ENCODE results near the gene NXPH1. TPM values are rescaled to one million over a fixed set of nuclear protein-coding genes. Genes with fewer than 3 reads are reported as not detected.

Gene NXPH1
- total and polyA plus RNA-seq, 2 experiments from 2014 or later, result 0.45 to 3.0 TPM

DNA sequence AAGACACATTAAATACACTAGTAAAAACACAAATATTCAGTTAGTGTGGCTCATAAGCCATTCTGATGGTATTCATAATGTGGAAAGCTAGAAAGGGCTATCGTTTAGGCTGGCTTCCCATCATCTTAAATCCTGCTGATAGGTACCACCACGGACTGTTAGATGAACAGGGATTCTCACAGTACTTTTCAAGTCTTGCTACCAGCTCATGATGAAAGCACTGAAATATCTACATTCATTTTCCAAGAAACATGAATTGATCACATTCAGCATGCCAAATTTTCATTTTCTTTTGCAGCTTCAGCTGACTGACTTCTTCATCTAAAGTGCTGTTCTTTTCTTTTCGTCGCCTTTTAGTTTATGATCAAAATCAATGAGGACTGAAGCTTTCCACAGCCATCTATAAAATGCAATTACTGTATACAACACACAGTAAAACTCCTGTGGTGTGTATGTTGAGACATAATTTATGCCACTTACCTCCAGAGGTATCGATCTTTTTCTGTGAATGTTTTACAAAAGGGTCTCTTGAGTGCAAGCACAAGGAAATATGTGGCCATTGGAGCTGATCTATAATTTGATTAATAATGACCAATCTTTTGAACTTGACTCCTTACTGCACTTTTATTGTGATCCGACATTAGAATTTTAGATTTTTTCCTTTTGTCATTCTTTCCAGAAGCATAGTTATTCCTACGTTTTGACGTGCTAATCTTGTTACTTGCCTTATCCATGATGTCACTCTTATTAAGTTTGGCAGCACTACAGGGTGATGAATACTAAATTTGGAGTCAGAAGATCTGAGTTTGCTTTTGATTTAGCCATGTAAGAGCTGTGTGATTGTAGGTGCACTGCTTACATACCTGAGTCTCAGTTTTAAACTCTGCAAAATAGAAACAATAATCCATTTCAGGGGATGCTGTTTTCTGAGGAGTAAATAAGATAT, 58.4 kb downstream of the NXPH1 start (continued):
- TF ChIP-seq, protein P1, sequence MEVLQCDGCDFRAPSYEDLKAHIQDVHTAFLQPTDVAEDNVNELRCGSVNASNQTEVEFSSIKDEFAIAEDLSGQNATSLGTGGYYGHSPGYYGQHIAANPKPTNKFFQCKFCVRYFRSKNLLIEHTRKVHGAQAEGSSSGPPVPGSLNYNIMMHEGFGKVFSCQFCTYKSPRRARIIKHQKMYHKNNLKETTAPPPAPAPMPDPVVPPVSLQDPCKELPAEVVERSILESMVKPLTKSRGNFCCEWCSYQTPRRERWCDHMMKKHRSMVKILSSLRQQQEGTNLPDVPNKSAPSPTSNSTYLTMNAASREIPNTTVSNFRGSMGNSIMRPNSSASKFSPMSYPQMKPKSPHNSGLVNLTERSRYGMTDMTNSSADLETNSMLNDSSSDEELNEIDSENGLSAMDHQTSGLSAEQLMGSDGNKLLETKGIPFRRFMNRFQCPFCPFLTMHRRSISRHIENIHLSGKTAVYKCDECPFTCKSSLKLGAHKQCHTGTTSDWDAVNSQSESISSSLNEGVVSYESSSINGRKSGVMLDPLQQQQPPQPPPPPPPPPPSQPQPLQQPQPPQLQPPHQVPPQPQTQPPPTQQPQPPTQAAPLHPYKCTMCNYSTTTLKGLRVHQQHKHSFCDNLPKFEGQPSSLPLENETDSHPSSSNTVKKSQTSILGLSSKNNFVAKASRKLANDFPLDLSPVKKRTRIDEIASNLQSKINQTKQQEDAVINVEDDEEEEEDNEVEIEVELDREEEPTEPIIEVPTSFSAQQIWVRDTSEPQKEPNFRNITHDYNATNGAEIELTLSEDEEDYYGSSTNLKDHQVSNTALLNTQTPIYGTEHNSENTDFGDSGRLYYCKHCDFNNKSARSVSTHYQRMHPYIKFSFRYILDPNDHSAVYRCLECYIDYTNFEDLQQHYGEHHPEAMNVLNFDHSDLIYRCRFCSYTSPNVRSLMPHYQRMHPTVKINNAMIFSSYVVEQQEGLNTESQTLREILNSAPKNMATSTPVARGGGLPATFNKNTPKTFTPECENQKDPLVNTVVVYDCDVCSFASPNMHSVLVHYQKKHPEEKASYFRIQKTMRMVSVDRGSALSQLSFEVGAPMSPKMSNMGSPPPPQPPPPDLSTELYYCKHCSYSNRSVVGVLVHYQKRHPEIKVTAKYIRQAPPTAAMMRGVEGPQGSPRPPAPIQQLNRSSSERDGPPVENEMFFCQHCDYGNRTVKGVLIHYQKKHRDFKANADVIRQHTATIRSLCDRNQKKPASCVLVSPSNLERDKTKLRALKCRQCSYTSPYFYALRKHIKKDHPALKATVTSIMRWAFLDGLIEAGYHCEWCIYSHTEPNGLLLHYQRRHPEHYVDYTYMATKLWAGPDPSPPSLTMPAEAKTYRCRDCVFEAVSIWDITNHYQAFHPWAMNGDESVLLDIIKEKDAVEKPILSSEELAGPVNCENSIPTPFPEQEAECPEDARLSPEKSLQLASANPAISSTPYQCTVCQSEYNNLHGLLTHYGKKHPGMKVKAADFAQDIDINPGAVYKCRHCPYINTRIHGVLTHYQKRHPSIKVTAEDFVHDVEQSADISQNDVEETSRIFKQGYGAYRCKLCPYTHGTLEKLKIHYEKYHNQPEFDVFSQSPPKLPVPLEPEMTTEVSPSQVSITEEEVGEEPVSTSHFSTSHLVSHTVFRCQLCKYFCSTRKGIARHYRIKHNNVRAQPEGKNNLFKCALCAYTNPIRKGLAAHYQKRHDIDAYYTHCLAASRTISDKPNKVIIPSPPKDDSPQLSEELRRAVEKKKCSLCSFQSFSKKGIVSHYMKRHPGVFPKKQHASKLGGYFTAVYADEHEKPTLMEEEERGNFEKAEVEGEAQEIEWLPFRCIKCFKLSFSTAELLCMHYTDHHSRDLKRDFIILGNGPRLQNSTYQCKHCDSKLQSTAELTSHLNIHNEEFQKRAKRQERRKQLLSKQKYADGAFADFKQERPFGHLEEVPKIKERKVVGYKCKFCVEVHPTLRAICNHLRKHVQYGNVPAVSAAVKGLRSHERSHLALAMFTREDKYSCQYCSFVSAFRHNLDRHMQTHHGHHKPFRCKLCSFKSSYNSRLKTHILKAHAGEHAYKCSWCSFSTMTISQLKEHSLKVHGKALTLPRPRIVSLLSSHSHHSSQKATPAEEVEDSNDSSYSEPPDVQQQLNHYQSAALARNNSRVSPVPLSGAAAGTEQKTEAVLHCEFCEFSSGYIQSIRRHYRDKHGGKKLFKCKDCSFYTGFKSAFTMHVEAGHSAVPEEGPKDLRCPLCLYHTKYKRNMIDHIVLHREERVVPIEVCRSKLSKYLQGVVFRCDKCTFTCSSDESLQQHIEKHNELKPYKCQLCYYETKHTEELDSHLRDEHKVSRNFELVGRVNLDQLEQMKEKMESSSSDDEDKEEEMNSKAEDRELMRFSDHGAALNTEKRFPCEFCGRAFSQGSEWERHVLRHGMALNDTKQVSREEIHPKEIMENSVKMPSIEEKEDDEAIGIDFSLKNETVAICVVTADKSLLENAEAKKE (CRISPR knock-in tag; IDR thresholded peaks at IDR 0.05), result no peak
- TF ChIP-seq CREB1 (CRISPR knock-in tag; IDR thresholded peaks at IDR 0.05; ENCODE audit: low read depth) (no peak), JUNB (IDR thresholded peaks at IDR 0.05; ENCODE audit: unreplicated experiment) (no peak), EZH2 (IDR thresholded peaks at IDR 0.05; ENCODE audit: low read depth, unreplicated experiment) (no peak), ZNF331 (CRISPR knock-in tag; IDR thresholded peaks at IDR 0.05; ENCODE audit: low read depth) (no peak), POLR2AphosphoS5 (IDR thresholded peaks at IDR 0.05; ENCODE audit: low read depth) (no peak)
- TF ChIP-seq, protein P2, sequence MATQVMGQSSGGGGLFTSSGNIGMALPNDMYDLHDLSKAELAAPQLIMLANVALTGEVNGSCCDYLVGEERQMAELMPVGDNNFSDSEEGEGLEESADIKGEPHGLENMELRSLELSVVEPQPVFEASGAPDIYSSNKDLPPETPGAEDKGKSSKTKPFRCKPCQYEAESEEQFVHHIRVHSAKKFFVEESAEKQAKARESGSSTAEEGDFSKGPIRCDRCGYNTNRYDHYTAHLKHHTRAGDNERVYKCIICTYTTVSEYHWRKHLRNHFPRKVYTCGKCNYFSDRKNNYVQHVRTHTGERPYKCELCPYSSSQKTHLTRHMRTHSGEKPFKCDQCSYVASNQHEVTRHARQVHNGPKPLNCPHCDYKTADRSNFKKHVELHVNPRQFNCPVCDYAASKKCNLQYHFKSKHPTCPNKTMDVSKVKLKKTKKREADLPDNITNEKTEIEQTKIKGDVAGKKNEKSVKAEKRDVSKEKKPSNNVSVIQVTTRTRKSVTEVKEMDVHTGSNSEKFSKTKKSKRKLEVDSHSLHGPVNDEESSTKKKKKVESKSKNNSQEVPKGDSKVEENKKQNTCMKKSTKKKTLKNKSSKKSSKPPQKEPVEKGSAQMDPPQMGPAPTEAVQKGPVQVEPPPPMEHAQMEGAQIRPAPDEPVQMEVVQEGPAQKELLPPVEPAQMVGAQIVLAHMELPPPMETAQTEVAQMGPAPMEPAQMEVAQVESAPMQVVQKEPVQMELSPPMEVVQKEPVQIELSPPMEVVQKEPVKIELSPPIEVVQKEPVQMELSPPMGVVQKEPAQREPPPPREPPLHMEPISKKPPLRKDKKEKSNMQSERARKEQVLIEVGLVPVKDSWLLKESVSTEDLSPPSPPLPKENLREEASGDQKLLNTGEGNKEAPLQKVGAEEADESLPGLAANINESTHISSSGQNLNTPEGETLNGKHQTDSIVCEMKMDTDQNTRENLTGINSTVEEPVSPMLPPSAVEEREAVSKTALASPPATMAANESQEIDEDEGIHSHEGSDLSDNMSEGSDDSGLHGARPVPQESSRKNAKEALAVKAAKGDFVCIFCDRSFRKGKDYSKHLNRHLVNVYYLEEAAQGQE (IDR thresholded peaks at IDR 0.05; ENCODE audit: unreplicated experiment), result no peak
- TF ChIP-seq, protein P3, sequence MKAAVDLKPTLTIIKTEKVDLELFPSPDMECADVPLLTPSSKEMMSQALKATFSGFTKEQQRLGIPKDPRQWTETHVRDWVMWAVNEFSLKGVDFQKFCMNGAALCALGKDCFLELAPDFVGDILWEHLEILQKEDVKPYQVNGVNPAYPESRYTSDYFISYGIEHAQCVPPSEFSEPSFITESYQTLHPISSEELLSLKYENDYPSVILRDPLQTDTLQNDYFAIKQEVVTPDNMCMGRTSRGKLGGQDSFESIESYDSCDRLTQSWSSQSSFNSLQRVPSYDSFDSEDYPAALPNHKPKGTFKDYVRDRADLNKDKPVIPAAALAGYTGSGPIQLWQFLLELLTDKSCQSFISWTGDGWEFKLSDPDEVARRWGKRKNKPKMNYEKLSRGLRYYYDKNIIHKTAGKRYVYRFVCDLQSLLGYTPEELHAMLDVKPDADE (IDR thresholded peaks at IDR 0.05), result no peak
